OCI-LY3 (cell line): ENCODE data around the gene TFCP2L1.

Experiments
- CTCF ChIP-seq: fragments of 200-600, 300-600 bp; sonication (generic); IDR thresholded peaks from 2 replicates; pipeline ENCODE4 v1.5.1; 2014; ENCODE audit warnings: antibody characterized with exemption, low read length, low read depth
- EZH2phosphoT487 ChIP-seq: fragments of 200-600 bp; shearing (Covaris generic); IDR thresholded peaks from 2 replicates; pipeline ENCODE4 v1.6.1; 2018; ENCODE audit warnings: antibody characterized with exemption, mixed run types, low read depth

GRCh38 chr2:121239471-121239870 is 45.5 kb downstream of the TFCP2L1 start:
- TF ChIP-seq CTCF (no peak), EZH2phosphoT487 (no peak)
